NCI-H2196 (cell line): Measurements from ENCODE around the gene NTRK2.

Source experiments
- DNase-seq: peaks from one replicate; lab custom pipeline; 2025; ENCODE audit not compliant: unreplicated experiment; lab: John Stamatoyannopoulos, UW

The NTRK2 gene

DNA sequence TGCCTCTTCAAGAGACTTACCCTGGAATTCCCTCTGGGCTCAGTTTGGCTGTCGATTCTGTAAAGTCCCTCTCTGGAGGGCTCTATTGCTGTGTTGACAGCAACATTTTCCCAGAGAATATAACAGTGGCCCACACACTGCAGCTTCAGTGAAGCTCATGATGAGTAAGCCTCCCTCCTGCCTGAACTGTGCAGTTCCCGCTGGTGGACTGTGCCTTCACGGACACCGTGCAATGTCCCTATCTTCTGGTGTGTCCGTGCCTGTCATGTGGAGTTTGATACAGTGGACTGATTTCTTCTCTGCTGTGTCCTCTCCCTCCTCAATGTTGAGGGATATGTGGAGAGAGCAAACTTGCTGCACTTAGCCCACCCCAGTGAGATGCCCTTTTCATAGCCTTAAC lies 109.0 kb downstream of the NTRK2 start:
- no peak for DNase-seq

DNA sequence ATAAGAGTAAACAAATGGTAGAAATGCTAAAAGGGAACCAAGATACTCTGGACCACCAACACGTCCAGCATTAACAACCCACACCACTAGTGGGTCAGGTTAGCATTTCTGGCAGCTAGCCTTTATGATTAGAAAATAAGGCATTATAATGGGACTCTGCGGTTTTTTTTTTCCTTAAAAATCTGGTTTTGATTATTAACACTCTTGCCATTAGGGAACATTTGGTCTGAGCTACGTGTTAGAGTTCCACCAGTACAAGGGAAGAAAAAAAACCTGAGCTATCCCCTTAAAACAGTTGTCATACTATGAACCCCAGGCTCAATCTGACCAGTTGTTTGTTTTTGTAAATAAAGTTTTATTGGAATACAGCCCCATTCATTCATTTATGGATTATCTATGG lies 110.4 kb downstream of the NTRK2 start:
- DNase-seq, result no peak

DNA sequence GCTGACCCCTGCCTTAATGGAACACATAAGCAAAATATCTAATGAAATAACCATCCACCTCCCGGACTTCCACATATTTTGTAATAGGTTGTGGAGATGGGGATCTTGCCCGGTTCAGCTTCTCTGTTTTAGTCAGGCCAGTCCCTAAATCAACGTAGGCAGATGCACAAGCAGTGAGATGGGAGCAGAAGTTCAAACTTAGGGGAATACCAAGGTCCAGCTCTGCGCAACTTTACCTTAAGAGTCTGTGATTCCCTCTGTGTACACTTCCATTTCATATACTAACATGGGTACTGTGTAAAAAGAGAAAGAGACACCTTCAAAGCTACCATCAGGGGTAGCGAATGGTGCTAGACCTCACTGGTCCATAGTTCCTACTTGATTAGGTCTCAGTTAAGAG lies 110.9 kb downstream of the NTRK2 start:
- no peak for DNase-seq

DNA sequence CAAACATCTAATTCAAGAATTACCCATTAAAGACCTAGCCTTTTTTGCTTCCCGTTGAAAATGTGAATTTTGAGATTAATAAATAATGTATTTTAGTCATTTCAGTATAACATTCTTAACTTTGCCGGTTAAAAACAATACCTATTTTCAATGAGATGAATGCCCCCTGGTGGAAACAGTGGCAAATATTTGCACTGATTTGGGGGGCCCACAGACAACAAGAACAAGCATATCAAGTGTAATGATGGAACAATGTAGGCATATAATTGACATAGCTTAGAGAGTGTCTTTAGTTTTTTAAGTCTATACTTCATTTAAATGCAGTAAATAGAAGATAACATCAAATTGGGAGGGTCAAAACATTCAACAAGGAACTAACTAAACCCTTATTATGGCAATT lies 111.9 kb downstream of the NTRK2 start:
- DNase-seq, result no peak

DNA sequence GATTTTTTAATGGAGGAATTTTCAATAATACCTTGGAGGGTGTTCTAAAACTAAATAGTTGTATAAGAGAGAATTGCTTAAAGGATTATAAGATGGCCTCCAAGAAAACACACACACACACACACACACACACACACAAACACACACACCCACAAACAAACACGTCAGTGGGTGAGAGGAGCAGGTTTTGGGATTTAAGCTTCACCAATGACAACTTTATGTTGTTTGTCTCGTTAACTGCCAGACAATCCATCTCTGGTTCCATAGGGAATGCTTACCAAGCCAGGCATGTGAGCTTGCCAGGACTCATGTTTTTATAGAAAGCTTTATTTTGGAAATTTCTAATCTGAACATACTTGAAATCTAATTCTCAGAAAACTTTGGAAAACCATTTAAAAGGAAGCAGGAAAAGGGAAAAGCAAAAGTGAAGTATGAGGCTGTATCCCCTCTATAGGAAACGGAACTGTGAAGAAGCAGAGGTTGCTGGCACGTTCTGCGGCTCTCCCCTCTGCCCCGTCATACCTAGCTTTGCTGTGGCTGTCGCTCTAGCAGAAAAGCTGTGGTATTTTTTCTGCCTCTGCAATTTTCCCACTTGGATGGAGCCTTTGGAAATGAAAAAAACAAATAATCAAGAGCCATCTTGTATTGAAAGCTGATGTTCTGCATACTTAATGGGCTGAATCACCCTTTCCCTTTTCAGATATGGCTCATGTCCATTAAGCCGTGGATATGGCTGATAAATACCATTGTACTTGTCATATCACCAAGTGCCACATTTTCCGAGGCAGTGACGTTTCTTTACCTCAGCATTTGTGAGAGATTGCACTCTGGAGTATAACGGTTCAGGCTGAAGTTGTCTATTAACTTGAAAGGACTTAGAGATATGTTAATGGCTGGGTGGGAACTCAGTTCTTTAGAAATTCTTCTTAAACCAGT lies 112.7 kb downstream of the NTRK2 start:
- no peak for DNase-seq

DNA sequence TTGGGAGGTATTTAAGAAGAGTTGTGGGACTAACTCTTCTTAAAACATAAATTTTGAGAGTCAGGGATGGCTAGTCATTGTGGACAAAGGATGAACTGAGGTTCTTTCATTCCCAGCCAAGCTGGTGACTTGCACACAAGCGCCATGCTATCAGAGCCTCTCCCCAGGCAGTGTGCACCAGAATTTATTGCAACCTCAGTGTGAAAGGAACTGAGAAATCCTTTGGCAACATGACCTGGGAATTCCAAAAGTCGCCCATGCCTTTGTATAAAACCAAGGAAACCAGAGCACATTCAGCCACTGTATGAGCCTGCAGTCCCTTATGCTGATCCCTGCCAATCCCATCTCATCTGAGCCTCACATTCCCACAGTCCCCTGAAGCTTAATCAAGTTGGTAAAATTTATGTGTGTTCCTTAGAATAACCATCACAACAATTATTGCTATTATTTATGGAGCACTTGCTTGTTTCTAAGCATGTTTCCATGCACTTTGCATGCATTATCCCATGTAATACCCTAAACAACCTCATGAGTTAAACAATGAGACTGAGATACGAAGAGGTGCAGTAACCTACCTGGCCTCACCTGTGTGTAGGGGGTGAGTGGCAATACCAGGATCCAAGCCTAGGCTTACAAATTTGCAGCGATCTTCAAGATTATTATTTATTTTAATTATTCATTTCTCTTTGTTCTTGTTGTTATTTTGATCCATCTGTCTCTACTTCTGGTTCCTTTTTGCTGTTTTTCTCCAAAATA lies 116.4 kb downstream of the NTRK2 start:
- no peak for DNase-seq

DNA sequence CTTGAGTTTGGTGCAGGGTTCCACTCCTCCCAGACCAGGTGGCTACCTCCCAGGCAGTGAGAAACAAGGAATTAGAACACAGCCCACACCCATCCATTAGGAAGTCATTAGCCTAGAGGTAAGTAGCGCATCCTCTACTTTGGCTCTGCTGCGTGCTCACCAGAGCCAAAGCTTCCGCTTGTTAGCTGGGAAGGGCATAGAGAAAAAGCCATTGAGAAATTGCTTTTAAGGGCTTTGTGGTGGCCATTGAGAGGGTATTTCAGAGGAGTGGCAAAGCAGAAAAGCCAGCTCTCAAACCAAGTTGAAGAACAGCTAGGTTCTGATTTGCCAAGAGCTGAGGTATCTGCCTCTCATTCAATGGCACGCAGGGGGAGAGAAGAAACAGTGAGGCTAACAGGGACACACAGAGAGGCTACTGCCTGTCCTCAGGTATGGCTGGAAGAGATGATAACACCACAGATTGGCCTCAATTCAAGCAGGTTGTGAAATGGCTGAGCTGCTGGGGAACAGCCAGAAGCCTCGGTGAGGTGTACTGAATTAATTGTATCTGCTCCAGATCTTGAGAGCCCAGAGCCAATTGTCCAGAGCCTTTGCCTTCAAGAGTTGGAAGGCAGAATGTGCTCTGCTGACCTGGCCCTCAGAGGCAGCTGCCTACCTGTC lies 119.4 kb downstream of the NTRK2 start:
- no peak for DNase-seq

DNA sequence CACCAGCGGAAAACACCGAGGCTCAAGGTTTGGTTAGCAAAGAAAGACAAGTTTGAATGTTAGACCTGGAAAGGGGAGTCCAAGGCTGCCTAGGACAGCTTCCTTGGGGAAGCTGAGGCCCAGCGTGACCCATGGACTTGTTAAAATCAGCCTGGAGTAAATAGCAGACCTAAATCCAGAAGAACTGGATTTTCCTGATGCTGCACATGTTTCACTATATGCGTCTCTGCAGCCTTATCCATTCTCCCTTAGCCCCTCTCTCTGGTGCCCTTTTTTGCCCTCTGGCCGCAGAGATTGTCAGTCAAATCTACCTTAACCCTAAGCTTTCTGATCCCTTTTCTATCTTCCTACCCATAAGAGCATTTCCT lies 119.9 kb downstream of the NTRK2 start:
- DNase-seq, result no peak

DNA sequence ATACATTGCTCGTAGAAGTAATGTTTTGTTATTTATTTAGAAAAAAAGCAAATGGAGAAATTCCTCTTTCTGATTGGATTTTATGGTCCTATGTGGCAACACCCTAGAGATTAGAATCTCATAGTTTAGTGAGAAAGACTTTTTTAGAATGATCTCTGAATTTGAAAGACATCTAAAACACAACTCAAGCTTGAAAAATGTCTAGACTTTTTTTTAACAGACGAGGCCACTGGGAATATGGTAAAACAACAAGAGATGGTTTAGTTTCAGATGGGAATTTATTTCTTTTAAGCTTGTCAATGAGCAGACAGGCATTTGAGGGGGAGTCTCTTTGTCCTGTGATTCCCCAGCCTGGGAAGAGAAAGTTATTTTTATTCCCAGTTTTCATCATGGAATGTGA lies 122.1 kb downstream of the NTRK2 start:
- no peak for DNase-seq

DNA sequence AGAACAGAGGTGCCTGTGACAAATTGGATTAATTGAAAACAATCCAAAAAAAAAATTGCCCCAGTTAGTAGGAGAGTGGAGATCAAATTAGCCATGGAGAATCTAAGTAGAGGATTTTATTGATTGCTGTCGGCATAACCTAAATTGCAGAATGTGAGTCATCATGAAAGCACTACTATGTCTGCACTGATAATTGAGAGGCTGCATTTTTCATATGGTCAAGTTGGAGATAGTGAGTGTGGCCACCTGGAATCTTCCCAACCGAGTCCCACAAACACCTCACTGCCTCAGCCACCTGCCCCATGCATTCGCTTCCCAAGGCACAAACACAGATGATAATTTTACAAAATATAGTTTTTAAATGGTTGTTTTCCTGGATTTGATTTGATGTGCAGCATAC lies 123.7 kb downstream of the NTRK2 start:
- DNase-seq, result no peak

DNA sequence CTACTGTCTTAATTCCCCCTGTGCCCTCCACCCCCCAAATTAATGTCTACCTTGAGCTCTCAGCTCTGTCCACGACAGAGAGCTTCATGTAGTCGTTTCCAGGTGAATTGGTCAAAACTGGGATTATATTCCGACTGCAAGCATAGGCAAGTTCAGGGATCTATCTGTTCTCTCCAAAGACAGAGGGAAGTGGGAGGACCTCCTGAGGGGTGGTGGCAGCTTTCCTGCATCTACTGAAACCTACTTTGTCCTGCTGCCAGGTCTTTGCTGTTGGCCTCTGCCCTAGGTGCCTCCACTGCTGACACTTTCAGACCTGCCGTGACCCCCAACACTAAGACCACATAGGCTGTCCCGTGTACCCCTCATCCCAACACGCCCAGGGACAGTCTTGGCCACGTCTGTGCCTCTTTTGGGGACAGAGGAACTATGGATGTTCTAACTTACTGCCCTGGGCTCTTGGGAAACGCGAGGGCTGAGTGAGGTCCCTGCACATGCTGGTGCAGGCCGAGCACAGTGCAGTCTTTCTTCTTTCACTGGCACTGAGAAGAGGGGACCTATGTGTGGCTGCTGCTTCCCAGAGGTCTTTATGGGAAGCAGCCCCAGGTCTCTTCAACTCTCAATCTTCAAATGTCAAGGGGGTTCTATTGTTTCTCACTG lies 125.6 kb downstream of the NTRK2 start:
- no peak for DNase-seq

DNA sequence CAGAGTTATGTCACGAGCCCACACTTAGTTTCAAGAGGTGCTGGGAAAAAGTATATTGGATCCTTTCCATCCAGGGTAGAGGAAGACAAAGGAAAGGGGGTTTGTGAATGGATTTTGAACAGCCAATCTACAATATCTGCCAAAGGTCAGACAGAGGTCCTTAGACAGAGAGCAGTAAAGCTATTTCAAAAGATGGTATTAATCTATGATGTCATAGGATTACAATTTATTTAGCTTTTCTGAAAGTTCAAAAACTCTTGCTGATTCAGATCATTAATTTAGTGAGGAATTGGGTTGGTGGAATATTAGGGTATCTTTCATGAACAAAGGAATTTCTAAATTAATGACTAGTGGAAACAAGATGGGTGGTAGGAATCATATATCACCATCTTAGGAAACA lies 126.9 kb downstream of the NTRK2 start:
- DNase-seq, result no peak

DNA sequence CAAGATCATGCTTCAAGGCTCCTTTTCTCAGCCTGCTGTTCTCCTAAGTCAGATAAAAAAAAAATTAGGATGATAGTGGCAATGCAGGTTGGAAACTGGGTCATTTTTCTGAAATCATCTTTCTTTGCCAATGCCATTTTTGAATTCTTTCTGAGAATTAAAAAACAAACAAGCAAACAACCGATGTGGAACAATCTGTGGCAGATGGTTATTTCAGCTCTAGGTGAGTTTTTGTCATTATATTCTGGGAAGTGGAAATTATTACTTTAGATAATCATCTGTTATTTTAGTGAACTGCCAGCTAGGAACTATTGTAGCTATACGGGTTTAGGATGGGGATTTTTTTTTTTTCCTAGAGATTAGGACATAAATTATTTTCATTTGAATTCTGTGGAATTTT lies 129.7 kb downstream of the NTRK2 start:
- no peak for DNase-seq

DNA sequence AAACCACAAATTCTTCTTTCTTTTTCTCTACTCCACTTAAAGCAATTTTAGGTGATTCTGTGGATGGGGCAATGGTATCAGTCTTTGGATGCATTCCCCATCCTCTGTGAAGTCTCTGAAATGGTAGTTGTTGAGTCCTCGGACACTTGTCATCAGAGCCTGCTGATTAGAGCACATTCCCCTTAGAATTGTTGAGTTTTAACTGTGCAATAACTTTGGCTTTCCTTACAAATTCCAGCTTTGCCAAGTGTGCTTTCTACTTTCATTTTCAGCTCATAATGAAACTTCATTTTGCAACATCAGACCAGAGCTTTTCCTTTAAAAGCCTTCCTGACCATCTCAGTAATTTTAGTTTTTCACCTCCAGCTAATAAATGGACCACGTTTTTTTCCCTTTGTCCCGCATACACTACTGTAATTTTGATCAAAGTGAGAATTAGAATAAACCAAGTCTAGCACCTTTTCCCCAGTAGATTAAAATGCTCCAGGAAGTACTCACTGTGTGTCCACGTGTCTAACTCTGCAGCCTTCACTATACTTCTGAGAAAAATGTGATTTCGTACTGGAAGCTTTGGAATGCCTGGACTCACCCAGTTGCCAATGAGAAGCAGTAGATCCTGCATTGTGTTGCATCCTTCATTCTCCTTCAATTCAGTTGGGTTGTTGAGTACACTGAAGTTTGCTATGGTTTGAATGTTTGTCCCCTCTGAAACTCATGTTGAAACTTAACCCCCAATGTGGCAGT lies 135.6 kb downstream of the NTRK2 start:
- DNase-seq, result no peak

DNA sequence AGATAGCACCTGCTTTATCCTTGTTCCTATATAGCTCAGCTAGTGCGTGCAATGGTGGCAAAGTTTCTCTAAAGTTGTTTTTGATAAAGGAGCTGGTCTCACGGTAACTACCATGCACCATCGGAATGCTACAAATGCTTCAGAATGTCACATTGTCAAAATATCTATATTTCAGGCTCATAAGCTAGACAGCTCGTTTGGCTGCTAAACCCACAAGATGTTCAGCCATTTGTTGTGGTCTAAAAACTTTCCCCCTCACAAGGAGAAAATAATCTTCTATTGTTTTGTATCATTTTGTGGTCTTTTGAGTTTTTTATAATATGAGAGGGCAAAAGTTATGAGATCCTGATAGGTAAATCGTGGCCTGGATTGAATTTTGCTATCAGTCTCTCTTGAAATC lies 137.9 kb downstream of the NTRK2 start:
- no peak for DNase-seq

DNA sequence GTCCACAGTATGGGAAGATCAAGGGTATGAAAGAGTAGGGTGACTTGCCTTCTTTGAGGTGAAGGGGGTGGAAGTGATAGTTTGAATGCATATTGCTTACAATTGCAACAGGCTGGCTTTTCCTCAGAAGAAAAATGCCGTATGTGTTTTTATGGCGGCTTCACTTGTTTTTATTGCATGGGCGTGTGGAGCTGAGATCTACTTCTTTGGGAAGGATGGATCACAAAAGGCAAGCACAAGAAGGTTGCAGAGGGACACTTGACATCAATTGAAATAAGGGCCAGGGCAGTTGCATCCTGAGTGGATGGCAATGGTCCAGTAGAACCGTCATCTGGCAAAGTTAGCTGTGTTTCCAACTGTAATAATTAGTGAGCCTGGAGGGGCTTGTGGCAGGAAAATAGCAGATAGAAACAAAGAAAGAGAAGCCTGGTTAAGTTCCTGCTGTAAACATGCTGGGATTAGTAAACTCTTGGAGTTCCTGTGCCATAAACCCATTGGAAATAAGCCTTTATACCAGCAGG lies 138.4 kb downstream of the NTRK2 start:
- DNase-seq, result no peak

DNA sequence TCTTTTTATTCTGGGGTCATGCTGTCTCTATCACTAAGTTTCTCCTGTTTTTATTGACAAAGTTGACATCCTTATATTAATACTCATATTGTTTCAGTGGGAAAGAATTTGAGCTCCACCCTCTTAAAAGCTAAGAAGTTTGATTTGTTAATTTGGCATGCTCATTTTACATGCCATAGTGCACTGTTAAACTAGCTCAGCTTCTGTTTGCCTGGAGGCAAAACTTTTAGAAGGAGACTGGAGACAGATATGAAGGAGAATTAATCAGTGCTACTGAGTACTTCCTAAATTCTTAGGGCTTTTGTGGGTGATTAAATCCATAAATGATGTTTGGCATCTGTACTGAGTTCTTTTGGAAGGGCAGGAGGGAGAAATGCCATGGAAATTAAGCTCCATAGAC lies 138.9 kb downstream of the NTRK2 start:
- no peak for DNase-seq

DNA sequence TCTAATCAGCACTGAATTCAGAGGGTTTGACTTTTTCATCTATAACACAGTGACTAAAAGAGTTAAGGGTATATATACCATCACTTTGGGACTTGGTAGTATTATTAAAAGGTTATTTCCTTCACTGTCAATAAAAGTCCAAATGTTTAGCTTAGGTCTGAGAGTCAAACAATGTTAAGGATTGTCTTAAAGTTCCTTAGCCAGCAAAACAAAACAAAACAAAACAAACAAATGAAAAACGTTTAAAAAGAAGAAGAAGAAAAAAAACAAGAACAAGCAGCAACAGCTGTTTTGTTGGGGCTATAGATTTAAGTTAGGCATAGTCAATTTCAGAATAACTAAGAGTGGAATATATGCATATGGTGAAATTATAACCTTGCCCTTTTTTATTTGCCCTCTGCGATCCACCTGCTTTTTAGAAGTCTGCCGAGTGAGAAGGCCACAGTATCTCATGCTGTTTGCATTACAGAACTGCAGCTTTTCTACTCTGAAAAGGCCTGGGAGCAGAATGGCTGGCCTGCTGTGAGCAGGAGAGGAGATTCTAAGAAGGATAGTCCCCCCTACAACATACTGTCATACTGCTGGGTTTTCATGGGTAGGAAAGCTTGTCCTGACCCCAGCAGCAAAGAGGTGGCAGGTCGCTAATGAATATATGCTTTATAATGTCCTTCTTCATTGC lies 141.7 kb downstream of the NTRK2 start:
- DNase-seq, result no peak

DNA sequence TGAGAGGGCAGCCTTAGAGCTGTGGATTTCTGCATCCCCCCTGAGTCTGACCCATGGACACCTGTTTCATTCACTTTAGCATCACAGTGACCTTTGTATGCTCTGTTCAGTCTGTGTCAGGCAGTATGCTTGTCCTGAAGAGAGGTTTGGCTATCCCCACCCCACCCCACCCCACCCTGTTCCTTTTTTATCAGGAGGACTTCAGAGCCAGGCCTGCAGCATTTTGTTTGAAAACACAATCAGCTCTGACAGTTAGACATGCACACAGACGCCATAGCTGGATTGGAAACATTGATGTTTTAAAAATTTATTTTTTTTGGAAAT lies 142.2 kb downstream of the NTRK2 start:
- no peak for DNase-seq

DNA sequence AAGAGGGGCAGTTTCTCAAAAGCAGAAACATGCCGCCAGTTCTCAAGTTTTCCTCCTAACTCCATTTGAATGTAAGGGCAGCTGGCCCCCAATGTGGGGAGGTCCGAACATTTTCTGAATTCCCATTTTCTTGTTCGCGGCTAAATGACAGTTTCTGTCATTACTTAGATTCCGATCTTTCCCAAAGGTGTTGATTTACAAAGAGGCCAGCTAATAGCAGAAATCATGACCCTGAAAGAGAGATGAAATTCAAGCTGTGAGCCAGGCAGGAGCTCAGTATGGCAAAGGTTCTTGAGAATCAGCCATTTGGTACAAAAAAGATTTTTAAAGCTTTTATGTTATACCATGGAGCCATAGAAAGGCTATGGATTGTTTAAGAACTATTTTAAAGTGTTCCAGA lies 142.8 kb downstream of the NTRK2 start:
- DNase-seq, result no peak
